GM12874 (cell line): Measurements from ENCODE around the gene CCDC85C.

Experiments
- TF ChIP-seq, protein P1 (sequence below): IDR thresholded peaks from 2 replicates; pipeline ENCODE4 v1.5.1; 2011; ENCODE audit warnings: low read depth, mild to moderate bottlenecking, control low read depth, low read length, moderate library complexity; ENCODE audit not compliant: insufficient read depth

The CCDC85C gene

DNA sequence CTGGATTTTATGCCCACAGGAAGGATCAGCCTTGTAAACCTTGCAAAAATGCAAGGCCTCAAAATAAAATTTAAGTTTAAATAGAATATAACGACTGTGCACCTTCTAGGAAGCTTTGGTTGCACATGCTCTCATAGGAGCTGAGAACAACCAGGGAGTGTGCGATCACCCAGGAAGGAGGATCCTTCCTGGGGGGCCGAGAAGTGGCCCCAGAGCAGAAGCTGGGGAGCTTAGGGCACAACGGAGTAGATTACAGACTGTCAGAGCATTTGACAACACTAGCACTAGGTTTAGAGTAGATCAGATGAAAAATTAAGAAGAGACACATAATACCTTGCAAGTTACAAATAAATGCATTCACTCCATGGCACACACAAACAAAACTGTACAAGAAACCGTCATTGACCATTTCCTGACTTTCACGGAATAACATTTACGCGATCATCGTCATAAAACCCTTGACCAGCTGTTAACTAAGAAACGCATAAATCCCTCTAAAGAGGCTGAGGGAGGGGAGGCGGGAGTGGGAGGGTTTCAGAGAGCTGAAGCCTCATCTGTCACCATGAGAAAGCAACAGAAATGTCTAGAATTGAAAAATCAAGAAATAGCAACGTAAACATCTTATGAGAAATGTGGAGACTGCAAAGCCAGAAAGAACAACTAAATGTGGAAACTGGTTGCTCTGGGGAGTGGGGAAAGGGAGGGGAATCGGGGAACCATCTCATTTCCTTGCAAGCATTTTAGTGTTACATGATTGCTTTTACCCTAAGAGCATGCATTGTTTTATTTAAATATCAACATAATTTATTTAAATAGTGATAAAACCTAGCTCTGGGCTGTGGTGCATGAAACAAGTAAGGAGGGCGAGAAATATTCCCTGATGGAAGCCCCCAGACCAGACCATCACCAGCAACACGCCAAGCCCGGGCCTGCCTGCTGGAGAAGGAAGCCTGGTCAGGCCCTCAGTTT is 13.1 kb upstream of the CCDC85C start:
- TF ChIP-seq, protein P1, sequence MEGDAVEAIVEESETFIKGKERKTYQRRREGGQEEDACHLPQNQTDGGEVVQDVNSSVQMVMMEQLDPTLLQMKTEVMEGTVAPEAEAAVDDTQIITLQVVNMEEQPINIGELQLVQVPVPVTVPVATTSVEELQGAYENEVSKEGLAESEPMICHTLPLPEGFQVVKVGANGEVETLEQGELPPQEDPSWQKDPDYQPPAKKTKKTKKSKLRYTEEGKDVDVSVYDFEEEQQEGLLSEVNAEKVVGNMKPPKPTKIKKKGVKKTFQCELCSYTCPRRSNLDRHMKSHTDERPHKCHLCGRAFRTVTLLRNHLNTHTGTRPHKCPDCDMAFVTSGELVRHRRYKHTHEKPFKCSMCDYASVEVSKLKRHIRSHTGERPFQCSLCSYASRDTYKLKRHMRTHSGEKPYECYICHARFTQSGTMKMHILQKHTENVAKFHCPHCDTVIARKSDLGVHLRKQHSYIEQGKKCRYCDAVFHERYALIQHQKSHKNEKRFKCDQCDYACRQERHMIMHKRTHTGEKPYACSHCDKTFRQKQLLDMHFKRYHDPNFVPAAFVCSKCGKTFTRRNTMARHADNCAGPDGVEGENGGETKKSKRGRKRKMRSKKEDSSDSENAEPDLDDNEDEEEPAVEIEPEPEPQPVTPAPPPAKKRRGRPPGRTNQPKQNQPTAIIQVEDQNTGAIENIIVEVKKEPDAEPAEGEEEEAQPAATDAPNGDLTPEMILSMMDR, result no peak

DNA sequence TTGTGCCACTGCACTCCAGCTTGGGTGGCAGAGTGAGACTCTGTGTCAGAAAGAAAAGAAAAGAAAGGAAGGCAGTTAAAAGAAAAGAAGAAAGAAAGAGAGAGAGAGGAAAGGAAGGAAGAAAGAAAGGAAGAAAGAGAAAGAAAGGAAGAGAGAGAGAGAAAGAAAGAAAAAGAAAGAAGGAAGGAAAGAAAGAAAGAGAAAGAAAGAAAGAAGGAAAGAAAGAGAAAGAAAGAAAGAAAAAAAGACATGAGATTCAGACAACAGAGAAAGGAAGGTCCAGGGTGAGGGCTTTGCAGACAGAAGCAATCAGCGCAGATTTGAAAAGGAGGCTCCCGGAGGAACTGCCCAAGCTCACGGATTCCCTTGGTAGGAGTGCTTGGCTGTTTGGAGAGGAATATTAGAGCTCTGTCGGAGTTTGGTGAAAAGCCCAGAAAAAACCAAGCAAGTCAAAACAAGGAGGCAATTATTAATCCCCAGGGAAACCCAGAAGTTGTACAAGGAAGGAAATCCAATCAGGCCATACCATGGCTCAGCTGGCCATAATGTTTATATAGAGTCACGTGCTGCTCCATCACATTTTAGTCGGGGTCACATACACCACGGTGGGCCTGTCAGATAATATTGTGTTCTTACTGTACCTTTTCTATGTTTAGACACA is 11.6 kb upstream of the CCDC85C start:
- TF ChIP-seq, protein P1, result no peak

DNA sequence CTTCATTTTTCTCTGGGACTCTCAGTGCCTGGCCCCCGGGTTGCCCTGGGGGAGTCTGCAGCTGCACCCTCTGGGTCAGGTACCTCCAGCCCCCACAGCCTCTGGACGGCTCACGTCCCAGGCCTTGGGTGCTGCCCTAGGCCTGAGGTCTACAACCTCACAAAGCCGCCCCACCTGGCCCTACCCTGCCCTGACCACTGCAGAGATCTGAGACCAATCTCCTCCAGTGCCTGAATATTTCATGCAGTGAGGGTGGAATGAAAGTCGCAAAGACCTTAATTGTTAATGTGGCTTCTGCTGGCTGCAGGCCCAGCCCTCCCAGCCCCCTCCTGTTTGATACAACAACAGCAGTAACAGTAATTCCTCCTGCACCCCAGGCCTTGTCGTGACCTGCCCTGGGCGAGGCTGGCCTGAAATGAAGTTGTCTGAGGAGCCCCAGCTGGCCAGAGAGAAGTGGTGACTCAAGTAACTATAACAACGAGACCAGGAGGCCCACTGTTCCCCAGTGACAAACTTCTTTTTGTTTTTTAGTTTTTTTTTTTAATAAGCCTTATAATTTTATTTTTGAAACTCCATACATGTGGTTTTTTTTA is 8.8 kb upstream of the CCDC85C start:
- TF ChIP-seq, protein P1, result no peak

DNA sequence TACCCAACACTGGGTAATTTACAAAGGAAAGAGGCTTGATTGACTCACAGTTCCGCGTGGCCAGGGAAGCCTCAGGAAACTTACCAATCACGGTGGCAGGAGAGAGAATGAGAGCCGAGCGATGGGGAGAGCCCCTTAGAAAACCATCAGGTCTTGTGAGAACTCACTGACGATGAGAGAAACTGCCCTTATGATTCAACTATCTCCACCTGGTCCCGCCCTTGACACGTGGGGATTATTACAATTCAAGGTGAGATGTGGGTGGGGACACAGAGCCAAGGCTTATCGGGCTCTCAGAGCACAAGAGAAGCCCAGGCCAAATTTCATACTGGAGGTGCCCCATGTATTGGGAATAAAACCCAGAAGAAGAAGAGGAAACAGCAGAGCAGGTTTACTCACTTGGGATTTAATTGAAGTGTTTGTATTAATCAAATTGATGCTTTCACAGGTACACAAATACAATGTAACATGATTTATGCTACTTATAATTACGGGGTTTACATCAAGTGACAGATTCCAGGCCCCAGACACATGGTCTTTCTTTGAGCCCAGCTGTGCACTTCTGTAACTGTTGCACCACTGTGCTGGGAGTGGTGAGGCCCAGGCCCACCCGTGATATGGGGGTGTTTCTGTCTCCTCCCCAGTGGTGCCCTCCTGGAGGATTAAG is 8.2 kb upstream of the CCDC85C start:
- TF ChIP-seq, protein P1, result no peak

DNA sequence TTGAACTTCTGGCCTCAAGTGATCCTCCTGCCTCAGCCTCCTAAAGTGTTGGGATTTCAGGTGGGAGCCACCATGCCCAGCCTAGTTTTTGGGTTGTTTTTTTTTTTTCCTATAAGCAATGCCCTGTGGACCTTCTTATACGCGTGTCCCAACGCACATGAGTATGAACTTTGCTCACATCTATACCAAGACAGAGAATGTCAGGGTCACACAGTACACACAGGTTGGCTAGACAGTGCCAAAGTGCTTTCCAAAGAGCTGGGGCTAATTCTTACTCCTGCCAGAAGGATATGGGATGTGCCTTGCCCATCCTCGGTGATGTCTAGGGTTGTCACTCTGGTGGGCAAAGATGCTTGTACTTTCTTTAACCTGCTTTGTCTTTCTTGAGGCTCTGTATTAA is 7.6 kb upstream of the CCDC85C start:
- TF ChIP-seq, protein P1, result no peak

DNA sequence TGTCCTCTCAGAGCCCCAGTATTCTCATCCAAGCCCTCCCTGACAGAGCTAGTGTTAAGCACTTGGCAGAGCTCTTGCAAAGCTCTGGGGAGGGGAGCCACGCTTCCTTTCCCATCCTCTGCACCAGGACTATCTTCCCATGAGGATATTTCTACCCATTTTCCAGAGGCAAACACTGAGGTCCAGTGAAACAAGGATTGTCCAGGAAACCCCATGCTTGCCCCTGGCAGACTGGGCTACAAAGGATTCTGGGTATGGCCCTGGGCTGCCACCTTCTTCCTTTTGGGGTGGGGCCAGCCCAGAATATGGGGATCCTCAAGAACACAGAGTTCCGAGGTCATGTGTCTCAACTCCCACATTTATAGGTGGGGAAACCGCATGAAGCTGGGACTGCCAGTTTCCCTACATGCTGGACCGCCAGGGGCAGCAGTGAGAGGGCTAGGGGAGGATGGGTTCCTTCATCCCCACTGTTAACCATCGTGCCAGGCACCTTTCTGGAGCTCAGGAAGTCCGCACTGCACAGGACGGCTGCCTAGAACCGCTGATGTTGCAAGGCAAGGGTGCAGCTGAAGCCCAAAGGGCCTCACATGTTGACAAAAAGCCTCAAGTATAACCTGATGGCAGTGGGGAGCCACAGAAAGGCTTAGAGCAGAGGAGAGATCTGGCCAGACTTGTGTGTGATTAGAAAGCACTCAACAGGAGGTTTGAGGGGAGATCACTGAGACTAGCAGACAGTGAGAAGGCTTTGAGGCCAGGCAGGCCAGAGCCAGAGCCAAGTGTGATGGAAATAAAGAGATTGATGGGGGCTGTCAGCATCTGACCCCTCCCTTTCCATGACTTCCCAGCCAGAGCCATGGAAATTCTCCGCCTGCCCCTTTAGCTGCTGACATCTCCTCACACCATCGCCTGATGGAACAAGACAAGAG is 5.5 kb upstream of the CCDC85C start:
- TF ChIP-seq, protein P1, result no peak
